H1 (cell line): ENCODE measurements around the gene CCDC178. TPM values are rescaled to one million over a fixed set of nuclear protein-coding genes. Genes with fewer than 3 reads are reported as not detected.

Source experiments
- CHD1 ChIP-seq: IDR thresholded peaks from 2 replicates; pipeline ENCODE4 v1.6.1; 2012; ENCODE audit warnings: low read depth, low read length, improper control_type of control experiment
- polyA plus RNA-seq, 7 experiments: library from polyadenylated mRNA; depleted of rRNA in 3 of 7; stranded (reverse) in 5 of 7; unstranded in 2 of 7; fragments of >200 nt in 5 of 7; fragments of 200-250 nt in 2 of 7; gene quantifications; 1 replicate in 5 of 7; 2 replicates in 1 of 7; 4 replicates in 1 of 7; pipeline versions ENCODE4 v1.2.1 to v1.2.3, GENCODE V29; 2011 to 2013; ENCODE audit warnings: missing spikeins in 2 of 7, mixed read lengths in 2 of 7
- total RNA-seq: library from RNA; stranded (reverse); fragmentation: NEBNext Ultra II Directional; extraction: Animal tissue kit (Norgen Biotek cat#: 25700); gene quantifications from 2 replicates; pipeline ENCODE4 v1.2.1, GENCODE V29; 2021
- TF ChIP-seq, protein P1 (sequence below): fragments of 300-600 bp; sonication (generic); IDR thresholded peaks from 2 replicates; pipeline ENCODE4 v1.7.1; 2012; ENCODE audit warnings: low read length, moderate library complexity, mild to moderate bottlenecking, inconsistent platforms; ENCODE audit not compliant: insufficient replicate concordance

Gene CCDC178
- total and polyA plus RNA-seq, 2 of the 8 experiments (the other 6 are each of a cell fraction or from before 2014, with no cell fraction given), result not detected

DNA sequence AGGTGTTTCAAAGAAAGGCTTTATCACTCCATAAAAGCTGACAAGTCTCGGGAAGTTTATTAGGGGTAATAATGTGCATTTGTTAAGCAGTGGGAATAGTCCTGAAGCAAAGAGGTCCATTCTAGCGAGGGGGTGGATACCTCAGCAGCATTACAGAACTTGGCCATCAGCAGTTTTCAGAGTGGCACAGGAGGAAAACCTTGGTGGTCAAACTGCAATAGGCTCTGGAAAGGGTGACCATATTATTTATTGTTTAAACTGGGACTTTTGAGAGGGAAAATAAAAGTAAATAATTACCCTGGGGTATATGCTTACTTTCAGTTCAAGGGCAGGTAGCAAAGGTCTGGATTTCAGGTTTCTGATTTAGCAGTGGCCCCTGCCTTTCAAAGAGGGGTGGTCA lies 552.2 kb downstream of the CCDC178 start (continued):
- TF ChIP-seq, protein P1, sequence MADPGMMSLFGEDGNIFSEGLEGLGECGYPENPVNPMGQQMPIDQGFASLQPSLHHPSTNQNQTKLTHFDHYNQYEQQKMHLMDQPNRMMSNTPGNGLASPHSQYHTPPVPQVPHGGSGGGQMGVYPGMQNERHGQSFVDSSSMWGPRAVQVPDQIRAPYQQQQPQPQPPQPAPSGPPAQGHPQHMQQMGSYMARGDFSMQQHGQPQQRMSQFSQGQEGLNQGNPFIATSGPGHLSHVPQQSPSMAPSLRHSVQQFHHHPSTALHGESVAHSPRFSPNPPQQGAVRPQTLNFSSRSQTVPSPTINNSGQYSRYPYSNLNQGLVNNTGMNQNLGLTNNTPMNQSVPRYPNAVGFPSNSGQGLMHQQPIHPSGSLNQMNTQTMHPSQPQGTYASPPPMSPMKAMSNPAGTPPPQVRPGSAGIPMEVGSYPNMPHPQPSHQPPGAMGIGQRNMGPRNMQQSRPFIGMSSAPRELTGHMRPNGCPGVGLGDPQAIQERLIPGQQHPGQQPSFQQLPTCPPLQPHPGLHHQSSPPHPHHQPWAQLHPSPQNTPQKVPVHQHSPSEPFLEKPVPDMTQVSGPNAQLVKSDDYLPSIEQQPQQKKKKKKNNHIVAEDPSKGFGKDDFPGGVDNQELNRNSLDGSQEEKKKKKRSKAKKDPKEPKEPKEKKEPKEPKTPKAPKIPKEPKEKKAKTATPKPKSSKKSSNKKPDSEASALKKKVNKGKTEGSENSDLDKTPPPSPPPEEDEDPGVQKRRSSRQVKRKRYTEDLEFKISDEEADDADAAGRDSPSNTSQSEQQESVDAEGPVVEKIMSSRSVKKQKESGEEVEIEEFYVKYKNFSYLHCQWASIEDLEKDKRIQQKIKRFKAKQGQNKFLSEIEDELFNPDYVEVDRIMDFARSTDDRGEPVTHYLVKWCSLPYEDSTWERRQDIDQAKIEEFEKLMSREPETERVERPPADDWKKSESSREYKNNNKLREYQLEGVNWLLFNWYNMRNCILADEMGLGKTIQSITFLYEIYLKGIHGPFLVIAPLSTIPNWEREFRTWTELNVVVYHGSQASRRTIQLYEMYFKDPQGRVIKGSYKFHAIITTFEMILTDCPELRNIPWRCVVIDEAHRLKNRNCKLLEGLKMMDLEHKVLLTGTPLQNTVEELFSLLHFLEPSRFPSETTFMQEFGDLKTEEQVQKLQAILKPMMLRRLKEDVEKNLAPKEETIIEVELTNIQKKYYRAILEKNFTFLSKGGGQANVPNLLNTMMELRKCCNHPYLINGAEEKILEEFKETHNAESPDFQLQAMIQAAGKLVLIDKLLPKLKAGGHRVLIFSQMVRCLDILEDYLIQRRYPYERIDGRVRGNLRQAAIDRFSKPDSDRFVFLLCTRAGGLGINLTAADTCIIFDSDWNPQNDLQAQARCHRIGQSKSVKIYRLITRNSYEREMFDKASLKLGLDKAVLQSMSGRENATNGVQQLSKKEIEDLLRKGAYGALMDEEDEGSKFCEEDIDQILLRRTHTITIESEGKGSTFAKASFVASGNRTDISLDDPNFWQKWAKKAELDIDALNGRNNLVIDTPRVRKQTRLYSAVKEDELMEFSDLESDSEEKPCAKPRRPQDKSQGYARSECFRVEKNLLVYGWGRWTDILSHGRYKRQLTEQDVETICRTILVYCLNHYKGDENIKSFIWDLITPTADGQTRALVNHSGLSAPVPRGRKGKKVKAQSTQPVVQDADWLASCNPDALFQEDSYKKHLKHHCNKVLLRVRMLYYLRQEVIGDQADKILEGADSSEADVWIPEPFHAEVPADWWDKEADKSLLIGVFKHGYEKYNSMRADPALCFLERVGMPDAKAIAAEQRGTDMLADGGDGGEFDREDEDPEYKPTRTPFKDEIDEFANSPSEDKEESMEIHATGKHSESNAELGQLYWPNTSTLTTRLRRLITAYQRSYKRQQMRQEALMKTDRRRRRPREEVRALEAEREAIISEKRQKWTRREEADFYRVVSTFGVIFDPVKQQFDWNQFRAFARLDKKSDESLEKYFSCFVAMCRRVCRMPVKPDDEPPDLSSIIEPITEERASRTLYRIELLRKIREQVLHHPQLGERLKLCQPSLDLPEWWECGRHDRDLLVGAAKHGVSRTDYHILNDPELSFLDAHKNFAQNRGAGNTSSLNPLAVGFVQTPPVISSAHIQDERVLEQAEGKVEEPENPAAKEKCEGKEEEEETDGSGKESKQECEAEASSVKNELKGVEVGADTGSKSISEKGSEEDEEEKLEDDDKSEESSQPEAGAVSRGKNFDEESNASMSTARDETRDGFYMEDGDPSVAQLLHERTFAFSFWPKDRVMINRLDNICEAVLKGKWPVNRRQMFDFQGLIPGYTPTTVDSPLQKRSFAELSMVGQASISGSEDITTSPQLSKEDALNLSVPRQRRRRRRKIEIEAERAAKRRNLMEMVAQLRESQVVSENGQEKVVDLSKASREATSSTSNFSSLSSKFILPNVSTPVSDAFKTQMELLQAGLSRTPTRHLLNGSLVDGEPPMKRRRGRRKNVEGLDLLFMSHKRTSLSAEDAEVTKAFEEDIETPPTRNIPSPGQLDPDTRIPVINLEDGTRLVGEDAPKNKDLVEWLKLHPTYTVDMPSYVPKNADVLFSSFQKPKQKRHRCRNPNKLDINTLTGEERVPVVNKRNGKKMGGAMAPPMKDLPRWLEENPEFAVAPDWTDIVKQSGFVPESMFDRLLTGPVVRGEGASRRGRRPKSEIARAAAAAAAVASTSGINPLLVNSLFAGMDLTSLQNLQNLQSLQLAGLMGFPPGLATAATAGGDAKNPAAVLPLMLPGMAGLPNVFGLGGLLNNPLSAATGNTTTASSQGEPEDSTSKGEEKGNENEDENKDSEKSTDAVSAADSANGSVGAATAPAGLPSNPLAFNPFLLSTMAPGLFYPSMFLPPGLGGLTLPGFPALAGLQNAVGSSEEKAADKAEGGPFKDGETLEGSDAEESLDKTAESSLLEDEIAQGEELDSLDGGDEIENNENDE, result no peak
- TF ChIP-seq CHD1, result no peak
